Smooth muscle cell of the brain vasculature (primary cell): ENCODE measurements around the gene PCSK6.
"Not testable (repeated sequence)": the region's sequence is repeated elsewhere in the genome, so short reads cannot be mapped to it uniquely, and the experiment has no call there.

Experiments
- DNase-seq: peaks from one replicate; pipeline ENCODE4 v3.0.0-alpha.2; 2012; ENCODE audit warnings: low read depth, low spot score

Gene PCSK6

DNA sequence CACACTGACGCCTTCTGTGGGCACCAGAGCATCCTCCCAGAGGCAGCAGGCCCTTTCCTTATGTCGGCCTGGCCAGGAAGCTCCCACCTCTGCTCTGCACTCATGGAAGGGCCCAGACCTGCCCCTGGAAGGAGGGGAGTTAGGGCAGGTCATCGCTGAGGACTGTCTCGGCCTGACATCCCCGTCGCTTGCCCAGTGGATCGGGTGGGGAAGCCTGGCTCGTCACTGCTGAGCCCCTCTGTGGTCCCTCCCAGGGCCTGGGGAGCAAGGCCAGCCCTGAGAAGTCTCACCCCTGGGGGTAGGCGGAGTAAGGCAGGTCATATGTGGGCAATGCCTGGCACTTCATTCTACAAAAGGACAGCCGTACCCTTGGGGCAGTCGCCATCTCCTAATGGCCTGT, 131.6 kb downstream of the PCSK6 start:
- DNase-seq, result no peak

DNA sequence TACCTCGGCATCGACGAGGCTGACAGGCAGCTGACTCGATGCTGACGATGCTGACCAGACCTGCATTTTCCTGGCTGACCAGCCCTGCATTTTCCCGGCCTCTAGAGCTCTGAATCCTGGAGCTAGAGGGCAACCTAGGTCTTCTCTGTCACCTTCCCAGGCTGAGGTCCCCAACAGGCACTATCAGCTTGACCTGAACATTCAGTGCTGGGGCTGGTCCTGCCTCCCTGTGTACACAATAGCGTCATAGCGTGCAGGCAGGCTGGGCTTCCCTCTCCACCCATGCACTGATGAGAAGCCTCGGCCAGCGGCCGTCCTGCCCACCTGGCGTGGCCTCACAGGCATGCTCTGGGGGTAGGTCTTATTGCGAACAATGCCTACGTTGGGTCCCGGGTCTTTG, 132.2 kb downstream of the PCSK6 start:
- no peak for DNase-seq

DNA sequence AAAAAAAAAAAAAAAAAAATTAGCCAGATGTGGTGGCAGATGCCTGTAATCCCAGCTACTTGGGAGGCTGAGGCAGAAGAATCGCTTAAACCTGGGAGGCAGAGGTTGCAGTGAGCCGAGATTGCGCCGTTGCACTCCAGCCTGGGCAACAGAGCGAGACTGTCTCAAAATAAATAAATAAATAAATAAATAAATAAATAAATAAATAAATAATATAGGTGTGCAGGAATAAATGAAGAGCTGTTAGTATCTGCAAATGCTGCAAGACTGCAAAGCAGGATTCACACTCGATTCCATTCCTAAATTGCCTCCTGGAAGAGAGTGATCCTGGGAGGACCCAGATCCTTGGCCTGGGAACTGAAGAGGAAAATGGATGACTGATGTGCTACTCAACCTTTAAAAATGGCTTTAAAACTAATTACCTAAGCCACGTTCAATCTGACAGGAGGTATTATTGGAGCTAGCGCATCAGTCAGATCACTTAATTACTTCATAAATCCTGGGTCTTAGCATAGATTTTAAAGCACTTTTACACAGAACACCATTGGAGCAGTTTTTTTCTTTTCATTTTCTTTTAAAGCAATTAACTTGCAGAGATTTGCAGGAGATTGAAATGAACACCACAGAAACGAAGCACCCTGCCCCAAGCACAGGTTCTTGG, 132.9 kb downstream of the PCSK6 start:
- not testable (repeated sequence) for DNase-seq

DNA sequence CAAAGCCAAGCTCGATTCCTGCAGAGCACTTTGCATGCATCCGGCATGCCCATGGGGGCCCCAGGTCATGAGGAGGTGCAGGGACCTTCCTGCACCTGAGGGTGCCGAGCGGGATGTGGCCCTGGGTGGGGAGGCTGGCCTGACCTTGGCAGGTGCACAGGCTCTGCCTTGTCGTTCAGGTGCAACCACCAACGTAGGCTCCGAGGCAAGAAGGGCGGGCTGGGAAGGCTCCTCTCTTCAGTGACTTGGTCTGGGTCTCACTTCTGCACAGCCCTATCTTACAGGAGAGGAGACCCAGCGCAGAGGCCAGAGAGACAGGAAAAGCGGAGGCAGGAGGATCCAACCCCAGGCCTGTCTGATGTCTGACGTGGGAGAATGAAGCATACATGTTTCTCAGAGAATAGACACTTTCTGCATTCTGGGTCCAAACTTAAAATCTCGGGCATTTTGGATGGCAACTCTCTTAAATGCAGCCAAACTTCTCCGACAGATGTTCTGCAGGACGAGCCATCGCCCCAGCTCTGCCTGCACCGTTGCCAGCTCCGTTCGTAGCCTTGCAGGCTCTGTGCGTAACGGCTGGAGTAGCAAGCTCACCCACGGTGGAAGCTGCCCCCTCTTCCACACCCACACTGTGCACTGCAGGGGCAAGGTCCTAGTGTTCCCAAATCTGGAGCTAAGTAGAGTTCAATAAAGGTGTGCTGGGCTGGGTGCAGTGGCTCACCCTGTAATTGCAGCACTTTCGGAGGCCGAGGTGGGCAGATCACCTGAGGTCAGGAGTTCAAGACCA, 133.6 kb downstream of the PCSK6 start:
- DNase-seq, result no peak

DNA sequence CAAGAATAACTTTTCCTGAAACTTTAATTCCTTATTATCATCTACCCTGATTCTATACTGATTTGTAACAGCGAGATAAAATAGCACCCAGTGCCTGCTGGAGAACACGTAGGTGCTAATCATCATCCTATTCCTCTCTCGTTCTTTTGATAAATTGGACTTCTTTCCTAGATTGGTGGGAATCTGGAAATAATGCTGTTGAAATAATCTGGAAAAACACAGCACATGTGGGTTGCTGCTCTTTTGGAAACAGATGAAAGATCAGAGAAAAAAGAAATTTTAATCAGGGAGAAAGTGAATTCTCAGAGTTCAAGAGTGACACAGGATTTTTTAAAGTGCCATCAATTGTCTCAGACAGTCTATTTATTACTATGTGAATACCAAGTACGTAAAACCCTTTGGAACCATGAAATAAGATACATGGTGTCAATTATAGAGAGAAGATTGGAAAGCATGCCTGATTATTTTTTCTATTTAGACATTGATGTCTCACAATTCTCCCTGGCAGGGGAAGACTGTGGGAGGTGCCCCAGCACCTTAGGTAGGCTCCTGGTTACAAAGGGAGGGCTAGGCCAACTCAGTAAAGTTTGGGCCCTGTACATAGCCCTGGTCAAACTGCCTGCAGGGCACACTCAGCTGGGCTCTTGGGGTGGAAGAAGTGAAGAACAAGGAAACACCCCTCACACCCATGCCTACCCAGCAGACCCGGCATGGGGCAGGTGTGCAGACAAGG, 134.4 kb downstream of the PCSK6 start:
- no peak for DNase-seq

DNA sequence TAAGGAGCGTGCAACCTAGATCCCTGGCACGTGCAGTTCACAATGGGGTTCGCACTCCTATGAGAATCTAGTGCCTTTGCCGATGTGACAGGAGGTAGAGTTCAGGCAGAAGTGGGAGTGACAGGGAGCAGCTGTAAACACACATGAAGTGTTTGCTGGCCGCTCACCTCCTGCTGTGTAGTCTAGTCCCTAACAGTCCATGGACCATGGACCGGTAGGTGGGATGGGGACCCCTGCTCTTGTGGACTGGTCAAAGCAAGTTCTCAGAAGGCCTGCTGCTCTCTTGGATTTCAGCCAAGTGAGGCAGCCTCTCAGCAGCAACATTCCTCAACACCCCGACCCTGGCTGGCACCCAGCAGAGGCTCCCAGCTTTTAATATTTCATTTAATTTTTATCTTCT, 136.3 kb downstream of the PCSK6 start:
- DNase-seq, result no peak

DNA sequence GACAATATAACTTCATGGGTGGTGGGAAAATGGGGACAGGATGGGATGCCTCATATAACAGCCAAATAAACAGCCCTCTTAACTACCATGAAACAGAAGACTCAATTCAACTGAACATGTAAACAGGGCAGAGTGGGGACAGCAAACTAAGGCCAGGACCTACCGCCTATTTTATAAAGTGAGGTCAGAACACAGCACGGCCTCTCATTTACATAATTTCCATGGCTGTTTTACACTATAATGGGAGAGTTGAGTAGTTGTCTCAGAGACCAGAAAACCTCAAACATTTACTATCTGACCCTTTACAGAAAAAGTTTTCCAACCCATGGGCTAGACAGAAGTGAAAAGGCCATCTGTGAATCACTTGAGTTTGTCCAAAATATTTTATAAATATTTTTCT, 137.8 kb downstream of the PCSK6 start:
- no peak for DNase-seq

DNA sequence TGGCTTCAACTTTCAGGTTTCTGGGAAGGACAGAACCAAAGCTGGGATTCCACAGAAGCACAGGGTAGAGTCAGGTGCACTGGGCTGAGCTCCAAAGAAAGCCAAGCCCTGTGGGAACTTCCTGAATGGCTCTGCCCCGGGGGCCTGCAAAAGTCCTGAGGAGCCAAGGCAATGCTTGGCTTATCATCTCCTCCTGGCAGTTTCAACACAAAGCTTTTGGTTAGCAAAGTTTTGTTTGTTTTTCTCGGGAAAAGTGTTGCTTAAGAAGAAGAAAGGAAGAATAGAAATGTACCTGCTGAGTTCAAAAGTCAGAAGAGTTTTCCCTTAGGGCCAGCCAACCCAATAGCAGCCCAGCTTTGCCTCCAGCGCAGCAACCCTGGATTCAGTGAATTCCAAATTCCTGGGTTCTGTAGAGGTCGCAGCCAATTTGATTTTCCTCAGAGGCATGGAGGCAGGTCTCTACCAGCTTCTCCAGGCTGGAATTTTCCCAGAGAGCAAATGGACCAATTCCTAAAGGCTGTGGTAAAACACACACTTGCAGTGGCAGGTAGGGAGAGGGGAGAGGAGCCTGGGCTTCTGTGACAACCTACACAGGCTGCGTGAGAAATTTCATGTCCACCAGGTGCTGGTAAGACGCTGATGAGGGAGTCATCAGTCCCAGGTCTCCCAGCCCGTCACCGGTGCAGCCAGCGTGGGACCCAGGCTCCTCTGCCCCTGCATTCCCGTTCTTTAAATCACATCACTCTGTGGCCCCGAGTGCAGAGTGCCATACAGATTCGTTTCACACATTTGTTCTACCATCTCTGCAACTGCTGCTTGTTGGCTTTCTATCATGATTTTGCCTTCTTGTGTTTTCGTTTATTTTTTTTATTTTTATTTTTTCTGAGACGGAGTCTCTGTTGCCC, 140.2 kb downstream of the PCSK6 start:
- no peak for DNase-seq

DNA sequence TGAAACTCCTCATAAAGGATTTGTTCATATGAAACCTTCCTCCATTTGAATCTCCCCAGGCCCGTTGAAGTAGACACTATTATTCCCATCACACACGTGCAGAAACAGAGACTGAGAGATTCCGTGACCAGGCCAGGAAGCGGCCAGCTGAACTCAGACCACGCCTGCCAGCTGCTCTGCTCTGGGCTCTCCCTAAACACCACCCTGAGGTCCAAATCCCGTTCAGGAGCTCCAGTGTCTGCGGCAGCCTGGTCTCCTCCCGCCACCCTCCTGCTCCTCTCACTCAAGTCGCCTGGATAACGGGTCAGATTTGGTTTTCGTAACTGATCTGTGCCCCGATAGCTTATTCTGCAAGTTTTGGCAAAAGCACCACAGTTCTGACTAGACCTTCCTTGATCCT, 140.9 kb downstream of the PCSK6 start:
- no peak for DNase-seq

DNA sequence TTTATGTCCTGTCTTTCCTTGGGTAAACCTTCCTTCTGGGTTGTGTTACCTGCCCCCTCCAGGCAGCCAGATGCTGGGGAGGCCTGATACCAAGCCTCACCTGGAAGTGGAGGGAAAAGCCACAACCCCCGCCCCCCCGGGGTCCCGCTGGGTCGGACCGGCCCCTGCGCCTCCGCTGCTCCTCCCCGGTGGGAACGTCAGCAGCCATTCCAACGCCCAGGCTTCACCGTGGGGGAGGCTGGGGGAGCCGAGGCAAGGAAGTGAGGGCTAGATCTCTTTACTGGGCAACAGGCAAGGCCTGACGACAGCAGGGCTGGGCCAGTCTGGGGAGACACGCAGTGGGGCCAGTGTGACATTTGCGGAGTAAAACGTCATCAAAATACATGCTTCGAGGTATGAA, 141.5 kb downstream of the PCSK6 start:
- no peak for DNase-seq

DNA sequence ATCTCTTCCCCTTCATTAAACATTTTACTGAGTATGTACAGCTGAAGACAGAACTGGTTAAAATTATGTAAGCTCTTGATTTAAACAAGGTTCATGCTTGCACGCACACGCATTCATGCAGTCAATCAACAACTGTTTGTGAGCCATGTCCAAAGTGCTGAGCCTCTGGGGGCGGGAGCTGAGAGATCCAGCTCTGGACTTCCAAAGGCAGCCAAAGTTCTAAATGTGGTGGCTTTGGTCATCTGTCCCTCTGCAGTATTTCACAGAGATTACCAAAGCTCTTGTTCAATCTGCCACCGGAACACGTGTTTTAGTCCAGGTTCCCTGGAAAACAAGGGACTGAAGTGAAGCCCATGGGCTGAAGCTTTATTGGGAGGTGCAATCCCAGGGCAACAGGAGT, 142.1 kb downstream of the PCSK6 start:
- no peak for DNase-seq

DNA sequence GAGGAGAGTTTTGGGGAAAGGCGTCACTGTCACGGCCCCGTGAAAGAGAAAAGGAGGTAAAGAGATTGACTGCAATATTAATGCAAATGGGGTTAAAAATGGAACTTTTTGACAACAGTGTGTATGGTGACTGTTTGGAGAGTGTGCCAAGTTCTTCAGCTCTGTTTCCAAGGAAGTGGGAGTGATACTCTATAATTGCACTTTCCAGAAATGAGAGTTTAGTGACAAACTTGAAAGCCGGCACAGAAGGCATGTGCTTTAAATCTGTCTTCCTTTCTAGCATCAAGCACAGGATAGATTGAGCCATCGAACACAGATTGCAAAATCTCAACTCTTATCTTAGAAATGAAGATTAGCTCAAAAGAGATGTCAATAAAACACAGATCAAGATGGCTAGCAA, 142.6 kb downstream of the PCSK6 start:
- no peak for DNase-seq

DNA sequence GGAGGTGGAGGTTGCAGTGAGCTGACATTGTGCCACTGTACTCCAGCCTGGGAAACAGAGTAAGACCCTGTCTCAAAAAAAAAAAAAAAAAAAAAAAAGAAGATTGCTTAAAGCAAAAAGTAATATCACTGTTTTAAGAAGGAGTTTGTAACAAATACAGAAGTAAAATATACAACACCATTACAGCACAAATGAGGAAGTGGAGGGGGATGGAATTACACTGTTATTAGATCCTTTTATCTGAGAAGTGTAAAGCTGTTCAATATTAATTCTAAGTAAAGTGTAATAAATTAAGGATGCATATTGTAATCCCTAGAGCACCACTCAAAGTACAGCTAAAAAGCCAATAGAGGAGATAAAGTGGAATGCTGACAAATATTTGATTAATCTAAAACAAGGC, 147.5 kb downstream of the PCSK6 start:
- no peak for DNase-seq

DNA sequence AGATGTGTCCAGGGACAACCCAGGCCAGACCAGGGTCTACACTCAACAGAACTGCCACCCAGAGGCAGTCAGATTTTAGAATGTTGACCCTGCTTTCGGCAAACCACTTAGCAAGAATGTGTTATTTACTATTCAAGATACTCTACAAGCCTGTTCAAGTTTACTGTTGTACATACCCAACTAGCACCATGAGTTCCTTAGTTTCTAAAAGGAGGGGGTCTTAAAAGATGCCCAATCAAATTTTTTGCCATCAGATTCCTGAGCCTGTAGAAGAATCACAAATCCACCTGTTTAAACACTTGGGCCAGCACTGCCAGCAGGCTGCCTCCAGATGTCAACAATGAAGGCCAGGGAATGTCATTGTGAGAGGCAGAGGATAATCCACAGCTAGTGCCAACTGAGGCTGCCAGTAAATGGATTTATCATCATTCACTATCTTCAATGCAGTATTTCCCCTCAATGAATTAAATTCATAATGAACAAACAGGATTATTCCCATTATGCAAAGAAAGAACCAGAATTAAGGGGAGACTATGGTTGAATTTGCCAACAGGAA, 150.9 kb downstream of the PCSK6 start:
- DNase-seq, result no peak

DNA sequence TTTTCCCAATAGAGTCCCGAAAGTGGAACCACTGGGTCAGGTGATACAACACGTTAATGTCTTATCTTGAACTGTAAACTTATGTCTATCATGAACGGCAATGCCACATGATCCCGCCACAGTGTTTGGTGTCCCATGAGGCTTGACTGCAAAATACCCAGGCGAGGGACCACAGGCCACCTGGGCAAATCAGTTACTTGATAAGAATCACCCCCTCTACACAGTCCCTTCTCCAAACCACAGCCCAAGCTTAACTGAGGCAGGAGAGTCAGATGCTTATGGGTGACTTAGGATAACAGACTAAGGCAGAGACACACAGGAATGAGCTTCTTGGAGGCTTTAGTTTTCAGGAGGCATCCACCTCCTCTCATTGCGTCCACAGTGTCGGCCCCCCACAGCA, 151.5 kb downstream of the PCSK6 start:
- no peak for DNase-seq

DNA sequence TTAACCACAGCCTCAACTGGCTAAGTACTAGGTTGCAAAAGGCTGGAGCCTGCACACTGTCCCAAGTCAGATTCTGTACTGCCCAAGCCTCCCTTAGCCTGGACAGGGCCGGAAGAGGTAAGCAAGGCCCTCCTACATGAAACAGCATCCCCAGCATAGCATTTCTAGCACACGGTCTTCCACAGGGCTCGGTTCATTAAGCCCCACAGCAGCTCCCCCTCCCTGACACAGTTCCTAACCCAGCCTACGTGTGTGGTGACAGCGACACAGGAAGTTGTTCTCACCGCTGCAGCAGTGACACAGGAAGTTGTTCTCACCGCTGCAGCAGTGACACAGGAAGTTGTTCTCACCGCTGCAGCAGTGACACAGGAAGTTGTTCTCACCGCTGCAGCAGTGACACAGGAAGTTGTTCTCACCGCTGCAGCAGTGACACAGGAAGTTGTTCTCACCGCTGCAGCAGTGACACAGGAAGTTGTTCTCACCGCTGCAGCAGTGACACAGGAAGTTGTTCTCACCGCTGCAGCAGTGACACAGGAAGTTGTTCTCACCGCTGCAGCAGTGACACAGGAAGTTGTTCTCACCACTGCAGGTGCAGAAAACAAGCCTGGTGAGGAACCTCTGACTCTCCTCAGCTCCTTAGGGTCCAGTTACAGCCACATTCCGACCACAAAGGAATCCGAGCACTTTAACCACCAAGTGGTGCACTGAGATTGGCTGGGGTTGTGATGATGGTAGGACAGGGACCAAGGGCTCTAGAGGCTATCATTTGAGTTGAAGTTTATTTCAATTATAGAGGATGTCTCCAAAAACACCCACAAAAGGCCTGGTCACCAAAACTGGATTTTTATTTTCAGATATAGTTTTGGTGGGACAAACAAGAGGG, 155.4 kb downstream of the PCSK6 start:
- not testable (repeated sequence) for DNase-seq

DNA sequence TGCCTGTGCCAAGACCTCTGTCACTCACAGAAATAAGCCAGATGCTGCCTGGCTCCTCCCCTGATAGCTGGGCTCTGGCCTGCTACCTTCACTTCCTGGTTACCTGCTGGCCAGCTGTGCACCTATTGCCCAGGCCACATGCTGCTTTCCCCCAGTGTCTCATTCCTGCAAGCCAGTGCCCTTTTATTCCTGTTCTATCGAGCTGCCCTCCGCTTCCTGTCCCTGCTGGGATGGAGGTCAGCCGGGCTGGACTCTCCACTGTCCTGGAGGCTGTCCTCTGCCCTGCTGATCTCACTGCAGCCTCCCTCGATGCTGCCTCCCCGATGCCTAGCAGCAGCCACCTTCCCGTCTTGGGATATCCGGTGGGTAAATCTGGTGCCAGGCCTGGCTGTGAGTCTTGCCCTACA, 157.4 kb downstream of the PCSK6 start:
- no peak for DNase-seq

DNA sequence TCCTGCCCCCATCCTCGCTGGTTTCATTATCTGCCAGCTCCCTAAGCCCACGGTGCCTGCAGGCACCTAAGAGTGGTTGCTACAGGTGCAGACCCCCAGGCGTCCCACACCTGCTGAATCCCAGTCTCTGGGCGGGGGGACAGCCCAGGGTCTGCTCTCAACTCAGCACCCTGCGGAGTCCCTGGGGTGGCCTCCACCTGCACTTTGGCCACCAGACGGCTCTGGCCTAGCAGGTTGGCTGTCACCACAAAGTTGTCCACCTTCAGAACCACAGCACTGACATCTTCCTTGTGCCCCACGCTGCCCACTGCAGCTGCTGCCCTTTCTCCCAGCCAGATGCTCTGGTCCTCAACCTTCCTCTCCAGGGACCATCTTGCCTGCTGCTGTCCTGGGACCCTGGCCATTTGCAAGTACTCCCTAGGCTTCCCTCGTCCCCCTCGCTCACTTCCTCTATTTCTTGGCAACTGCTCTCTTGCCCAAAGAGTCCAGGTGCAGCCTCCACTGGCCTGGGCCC, 159.6 kb downstream of the PCSK6 start:
- no peak for DNase-seq

DNA sequence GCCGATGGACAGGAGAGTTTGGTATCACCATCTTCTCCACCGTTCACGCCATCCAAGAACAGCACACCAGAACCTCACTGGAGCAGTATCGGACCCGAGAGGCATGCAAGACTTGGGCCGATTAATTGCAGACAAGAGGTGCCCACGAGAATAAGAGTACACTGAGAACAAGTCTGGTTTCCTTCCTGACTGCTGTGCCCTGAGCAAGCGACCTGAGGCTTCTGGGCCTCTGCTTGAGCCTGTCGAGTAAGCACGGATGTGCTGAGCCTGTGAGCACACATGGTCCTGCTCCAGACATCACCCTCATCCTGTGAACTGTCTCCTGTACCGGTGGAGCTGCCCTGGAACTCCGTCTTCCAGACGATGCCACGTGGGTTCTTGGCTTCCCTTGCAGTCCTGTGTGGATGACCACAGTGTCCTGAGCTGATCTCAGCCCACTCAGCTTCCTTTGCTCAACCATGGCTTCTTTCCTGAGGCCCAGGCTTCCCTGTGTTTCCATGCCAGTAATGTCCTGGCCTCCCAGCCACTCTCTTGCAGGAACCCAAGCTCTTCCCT, 160.1 kb downstream of the PCSK6 start:
- DNase-seq, result no peak

DNA sequence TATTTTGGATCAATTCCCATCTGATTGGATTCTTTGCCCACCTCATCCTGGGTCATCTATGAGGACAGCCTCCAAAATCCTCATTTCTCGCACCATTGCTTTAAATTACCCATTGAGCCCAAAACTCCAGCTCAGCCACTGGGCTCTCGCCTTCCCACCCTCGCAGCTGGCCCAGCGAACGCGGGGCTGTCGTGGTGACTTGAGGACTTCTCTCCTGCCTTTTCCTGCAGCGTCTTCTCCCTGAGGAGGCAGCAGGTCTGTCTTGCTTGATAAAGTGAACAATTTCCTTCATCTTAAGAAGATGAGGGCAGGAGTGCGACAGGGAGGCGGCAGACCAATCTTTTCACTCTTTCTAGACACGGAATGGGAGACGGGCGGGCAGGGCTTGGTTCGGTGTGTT, 161.5 kb downstream of the PCSK6 start:
- DNase-seq, result no peak
